AG04450 (cell line): ENCODE measurements around the gene ZSWIM6. TPM values are rescaled to one million over a fixed set of nuclear protein-coding genes. Genes with fewer than 3 reads are reported as not detected.

ENCODE experiments used
- CTCF ChIA-PET: fragments of 300-600, 350-600 bp; formaldehyde crosslinking; extraction: SDS; loops from one replicate; lab custom pipeline; 2022; ENCODE audit warnings: antibody characterized with exemption, inconsistent platforms; lab: Charles Lee
- POLR2A ChIA-PET: fragments of 350-600 bp; formaldehyde crosslinking; extraction: SDS; loops from one replicate; lab custom pipeline; 2021; ENCODE audit warnings: antibody characterized with exemption, inconsistent platforms; lab: Yijun Ruan, JAX
- DNase-seq: peaks from one replicate; pipeline ENCODE4 v3.0.0-alpha.2; 2011; ENCODE audit warnings: low read depth, low spot score
- H3K27ac ChIP-seq: one replicate; pipeline ENCODE4 v1.5.1; 2012; ENCODE audit warnings: low read depth, low read length, control low read depth
- H3K27me3 ChIP-seq: one replicate; pipeline ENCODE4 v1.6.0; 2012; ENCODE audit warnings: low read length; ENCODE audit not compliant: control insufficient read depth, insufficient read depth
- H3K4me3 ChIP-seq: 2 replicates; pipeline ENCODE4 v1.5.1; 2011; ENCODE audit warnings: mild to moderate bottlenecking, low read depth, low read length, control low read depth
- H3K9me3 ChIP-seq: 2 replicates; pipeline ENCODE4 v1.5.1; 2012; ENCODE audit warnings: low read length; ENCODE audit not compliant: control insufficient read depth, insufficient read depth
- polyA plus RNA-seq: library from polyadenylated mRNA; depleted of rRNA; stranded (reverse); fragments of >200 nt; gene quantifications from 2 replicates; pipeline ENCODE4 v1.2.3, GENCODE V29; 2011
- TF ChIP-seq, protein P1 (sequence below): IDR thresholded peaks from 2 replicates; pipeline ENCODE4 v1.5.1; 2011; ENCODE audit warnings: low read depth, low read length, control low read depth, inconsistent platforms

Gene ZSWIM6
- polyA plus RNA-seq, 1 experiment = 18.9 TPM

DNA sequence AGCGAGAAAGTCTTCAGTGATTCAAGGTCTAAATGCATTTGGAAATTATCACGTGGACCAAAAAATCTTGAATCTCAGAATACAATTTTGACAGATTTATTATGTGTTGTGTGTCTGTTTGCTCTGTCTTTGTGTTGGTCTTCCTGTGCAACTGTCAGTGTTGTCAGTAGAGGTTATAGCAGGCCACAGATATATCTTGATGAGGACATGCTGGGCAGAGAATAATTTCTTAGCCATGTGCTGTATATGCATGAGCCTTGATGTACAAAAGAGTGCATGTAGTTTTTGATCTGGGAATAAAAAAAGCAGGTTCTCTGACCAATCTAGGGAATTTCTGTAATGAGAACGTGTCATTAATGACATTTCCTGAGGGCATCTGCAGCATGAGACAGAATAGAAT, 57.6 kb downstream of the ZSWIM6 start:
- H3K4me3 ChIP-seq = no peak overlapping the region
- H3K27me3 ChIP-seq = no peaks in the 10 kb centered on the region
- POLR2A ChIA-PET = no interaction called here
- TF ChIP-seq, protein P1, sequence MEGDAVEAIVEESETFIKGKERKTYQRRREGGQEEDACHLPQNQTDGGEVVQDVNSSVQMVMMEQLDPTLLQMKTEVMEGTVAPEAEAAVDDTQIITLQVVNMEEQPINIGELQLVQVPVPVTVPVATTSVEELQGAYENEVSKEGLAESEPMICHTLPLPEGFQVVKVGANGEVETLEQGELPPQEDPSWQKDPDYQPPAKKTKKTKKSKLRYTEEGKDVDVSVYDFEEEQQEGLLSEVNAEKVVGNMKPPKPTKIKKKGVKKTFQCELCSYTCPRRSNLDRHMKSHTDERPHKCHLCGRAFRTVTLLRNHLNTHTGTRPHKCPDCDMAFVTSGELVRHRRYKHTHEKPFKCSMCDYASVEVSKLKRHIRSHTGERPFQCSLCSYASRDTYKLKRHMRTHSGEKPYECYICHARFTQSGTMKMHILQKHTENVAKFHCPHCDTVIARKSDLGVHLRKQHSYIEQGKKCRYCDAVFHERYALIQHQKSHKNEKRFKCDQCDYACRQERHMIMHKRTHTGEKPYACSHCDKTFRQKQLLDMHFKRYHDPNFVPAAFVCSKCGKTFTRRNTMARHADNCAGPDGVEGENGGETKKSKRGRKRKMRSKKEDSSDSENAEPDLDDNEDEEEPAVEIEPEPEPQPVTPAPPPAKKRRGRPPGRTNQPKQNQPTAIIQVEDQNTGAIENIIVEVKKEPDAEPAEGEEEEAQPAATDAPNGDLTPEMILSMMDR = no peak
- no peaks in the 10 kb centered on the region; the same call in 1 of the 2 replicates for H3K9me3 ChIP-seq
- CTCF ChIA-PET = interaction anchor here (0.7 kb wide), 1 partner anchor 85 kb away, joined by 4 read pairs; no protein-coding TSS in a partner anchor
- no peak overlapping the region for H3K27ac ChIP-seq
- no peak for DNase-seq

DNA sequence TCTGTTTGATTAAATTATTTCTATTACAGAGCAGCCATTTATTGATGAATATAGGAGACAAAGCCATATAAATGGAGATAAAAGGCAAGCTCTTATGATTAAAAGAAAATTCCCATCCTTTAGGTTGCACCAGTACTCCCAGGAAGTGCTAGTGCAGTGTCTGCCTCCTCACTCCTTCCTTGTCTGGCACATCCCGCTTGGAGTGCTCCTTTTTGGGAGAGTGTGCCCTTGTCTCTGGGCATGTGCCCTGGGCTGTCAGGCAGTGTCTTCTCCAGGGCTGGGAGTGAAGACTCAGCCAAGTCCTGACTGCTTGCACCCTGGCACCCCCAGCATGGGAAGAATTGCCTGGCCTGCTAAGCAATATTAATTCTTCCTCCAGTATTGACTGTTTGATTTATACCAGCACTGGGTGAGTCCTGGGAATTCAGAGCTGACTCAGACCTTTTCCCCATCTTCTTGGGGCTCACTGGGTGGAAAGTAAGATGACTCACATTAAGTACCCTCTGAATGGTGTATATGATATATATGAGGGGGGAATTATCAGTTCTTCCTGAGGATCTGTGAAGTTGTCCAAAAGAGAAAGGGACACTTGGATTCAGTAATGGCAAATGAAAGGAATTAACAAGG, 62.1 kb downstream of the ZSWIM6 start:
- CTCF ChIA-PET = no interaction called here
- DNase-seq = no peak
- TF ChIP-seq, protein P1 = no peak

DNA sequence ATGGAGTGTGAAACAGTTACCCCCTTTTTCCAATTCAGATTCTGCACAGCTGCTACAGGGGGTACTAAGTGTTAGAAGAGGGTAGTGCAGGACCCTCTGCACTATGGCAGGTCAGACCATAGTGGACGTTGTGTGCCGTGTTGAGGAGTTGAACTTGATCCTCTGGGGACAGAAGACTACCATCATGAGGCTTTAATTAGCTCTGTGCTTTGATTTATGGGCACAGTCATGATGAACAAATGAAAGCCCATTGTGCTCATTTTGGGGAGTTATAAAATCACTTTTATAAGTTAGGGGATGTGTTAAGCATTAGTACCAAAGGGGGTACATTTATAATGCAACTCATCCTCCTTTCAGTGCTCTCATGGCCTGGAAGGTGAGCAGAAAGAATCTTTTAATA, 62.7 kb downstream of the ZSWIM6 start:
- no peaks in the 10 kb centered on the region for H3K27me3 ChIP-seq
- DNase-seq = no peak
- TF ChIP-seq, protein P1 = no peak
- no peaks in the 10 kb centered on the region; the same call in 1 of the 2 replicates for H3K9me3 ChIP-seq
- CTCF ChIA-PET = no interaction called here
- no peak overlapping the region for H3K27ac ChIP-seq
- H3K4me3 ChIP-seq = no peak overlapping the region
- POLR2A ChIA-PET = interaction anchor here (0.6 kb wide), 2 partner anchors 40 to 51 kb away, joined by 7 to 11 read pairs; no protein-coding TSS in a partner anchor

More for the DNA sequence above, 62.1 kb downstream of the ZSWIM6 start:
- POLR2A ChIA-PET = interaction anchor here (0.6 kb wide), 1 partner anchor 50 kb away, joined by 7 read pairs; no protein-coding TSS in a partner anchor
- H3K27me3 ChIP-seq = no peaks in the 10 kb centered on the region
- no peak overlapping the region for H3K4me3 ChIP-seq
- H3K27ac ChIP-seq = no peak overlapping the region
- H3K9me3 ChIP-seq = no peaks in the 10 kb centered on the region; the same call in 1 of the 2 replicates

DNA sequence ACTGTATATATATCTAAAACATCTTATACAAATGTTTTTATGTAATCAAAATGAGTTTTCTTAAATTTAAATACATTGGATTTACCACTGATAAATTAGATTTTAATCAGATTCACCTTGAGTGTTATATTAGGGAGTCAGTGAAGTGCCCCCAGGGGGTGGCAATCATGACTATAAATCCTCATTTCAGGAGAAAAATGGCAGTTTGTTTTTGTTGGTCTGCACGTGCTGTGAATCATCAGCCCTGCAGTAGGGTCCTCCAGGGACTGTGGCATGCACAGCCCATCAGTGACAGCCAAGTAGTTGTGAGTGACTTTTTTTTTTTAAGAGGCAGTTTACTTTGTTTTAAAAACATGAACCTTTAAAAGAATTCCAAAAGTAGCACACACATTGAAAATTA, 65.2 kb downstream of the ZSWIM6 start:
- no peaks in the 10 kb centered on the region for H3K27me3 ChIP-seq
- TF ChIP-seq, protein P1 = no peak
- no peak overlapping the region for H3K4me3 ChIP-seq
- H3K27ac ChIP-seq = no peak overlapping the region
- no peaks in the 10 kb centered on the region for H3K9me3 ChIP-seq
- DNase-seq = no peak
- ChIA-PET POLR2A (no interaction called here), CTCF (interaction anchor here (0.6 kb wide), 1 partner anchor 248 kb away, joined by 3 read pairs; no protein-coding TSS in a partner anchor)

DNA sequence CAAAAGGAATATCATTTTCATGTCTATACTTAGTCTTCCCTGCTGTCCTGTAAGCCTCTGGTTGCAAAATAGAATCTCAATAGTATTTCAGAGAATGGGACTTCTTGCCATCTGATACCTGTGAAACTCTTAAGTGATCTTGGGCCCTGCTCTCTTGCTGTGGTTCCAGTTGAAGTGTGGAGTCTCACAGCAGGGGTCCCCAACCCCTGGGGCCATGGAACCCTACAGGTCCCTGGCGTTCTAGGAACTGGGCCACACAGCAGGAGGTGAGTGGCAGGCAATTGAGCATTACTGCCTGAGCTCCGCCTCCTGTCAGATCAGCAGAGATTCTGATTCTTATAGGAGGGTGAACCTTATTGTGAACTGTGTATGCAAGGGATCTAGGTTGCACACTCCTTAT, 65.9 kb downstream of the ZSWIM6 start:
- POLR2A ChIA-PET = no interaction called here

More for the DNA sequence above, 65.9 kb downstream of the ZSWIM6 start:
- no peak for DNase-seq
- CTCF ChIA-PET = no interaction called here
- TF ChIP-seq, protein P1 = no peak
- Histone ChIP-seq H3K4me3 (no peak overlapping the region), H3K27me3 (no peaks in the 10 kb centered on the region), H3K9me3 (no peaks in the 10 kb centered on the region), H3K27ac (no peak overlapping the region)
